ENCODE results near the gene AVP. TPM values are rescaled to one million over a fixed set of nuclear protein-coding genes. Genes with fewer than 3 reads are reported as not detected.
"Not testable (repeated sequence)": the region's sequence is repeated elsewhere in the genome, so short reads cannot be mapped to it uniquely, and the experiment has no call there.

AVP gene
- total RNA-seq, 1 experiment from 2014 or later: not detected

- no peaks in the 10 kb centered on the region for H3K36me3 ChIP-seq (ENCODE audit: control insufficient read depth, insufficient read depth, low read length)
- no peaks in the 10 kb centered on the region for H3K9me3 ChIP-seq (ENCODE audit: control insufficient read depth, insufficient read depth, low read depth, low read length)
- no peak for TF ChIP-seq POLR2AphosphoS5 (IDR thresholded peaks at IDR 0.05; ENCODE audit: low read depth, low read length)
- no peak for TF ChIP-seq REST (IDR thresholded peaks at IDR 0.05; ENCODE audit: insufficient read depth in 1 of 2, low read depth in 2 of 2, low read length in 1 of 2)
- TF ChIP-seq SIN3A (IDR thresholded peaks at IDR 0.05; ENCODE audit: borderline replicate concordance, insufficient read depth, low read depth, low read length): no peak
- TF ChIP-seq CTCF (IDR thresholded peaks at IDR 0.05): no peak
- no peak for TF ChIP-seq TCF7L2 (IDR thresholded peaks at IDR 0.05; ENCODE audit: low read depth, low read length)
- no TSS peak for BruUV-seq (replicated peaks)
- DNase-seq (ENCODE audit: low read depth, low spot score) (no peak), ATAC-seq (0 out of 2 replicates have a peak, but pooled peaks have one; percentile 17)
- CTCF ChIA-PET: no interaction called here
- H3K27me3 ChIP-seq (ENCODE audit: control insufficient read depth, insufficient read depth, low read length): no peaks in the 10 kb centered on the region
- POLR2A ChIA-PET: no interaction called here
- in situ Hi-C loops (cut with HindIII; ENCODE audit: low pct_unique_long_range_greater_than_20kb, low sequenced_read_pairs) (no loop called here), intact Hi-C loops (cut with micrococcal nuclease; ENCODE audit: unreplicated experiment) (no loop called here)
- no peak overlapping the region for H3K4me3 ChIP-seq (ENCODE audit: low read depth in 2 of 2, low read length in 2 of 2)
- no peak overlapping the region for H3K27ac ChIP-seq (ENCODE audit: low read length)
- no peaks in the 10 kb centered on the region for H3K4me1 ChIP-seq (ENCODE audit: control insufficient read depth, insufficient read depth, low read length)
These were observed 36.9 kb upstream of the AVP start for GRCh38 chr20:3121271-3121911.

GRCh38 chr20:3119044-3119443 lies 34.5 kb upstream of the AVP start:
- no peaks in the 10 kb centered on the region for H3K36me3 ChIP-seq (ENCODE audit: control insufficient read depth, insufficient read depth, low read length)
- no peaks in the 10 kb centered on the region for H3K27me3 ChIP-seq (ENCODE audit: control insufficient read depth, insufficient read depth, low read length)
- no peaks in the 10 kb centered on the region; the same call in 1 of the 2 replicates for H3K4me1 ChIP-seq (ENCODE audit: control insufficient read depth, insufficient read depth, low read length)
- intact Hi-C loops (cut with micrococcal nuclease; ENCODE audit: unreplicated experiment): loop anchor here (5.0 kb wide), 1 partner anchor 57 kb away; no protein-coding TSS in a partner anchor
- BruUV-seq (replicated peaks): no TSS peak
- ATAC-seq: no peak
- no peak for TF ChIP-seq SIN3A (IDR thresholded peaks at IDR 0.05; ENCODE audit: borderline replicate concordance, insufficient read depth, low read depth, low read length)
- no peak for TF ChIP-seq POLR2AphosphoS5 (IDR thresholded peaks at IDR 0.05; ENCODE audit: low read depth, low read length)
- no peak overlapping the region for H3K4me3 ChIP-seq (ENCODE audit: low read depth in 2 of 2, low read length in 2 of 2)
- CTCF ChIA-PET: no interaction called here
- POLR2A ChIA-PET: no interaction called here
- in situ Hi-C loops (cut with HindIII; ENCODE audit: low pct_unique_long_range_greater_than_20kb, low sequenced_read_pairs): no loop called here
- DNase-seq (ENCODE audit: low read depth, low spot score): no peak
- no peak overlapping the region for H3K27ac ChIP-seq (ENCODE audit: low read length)
- H3K9me3 ChIP-seq (ENCODE audit: control insufficient read depth, insufficient read depth, low read depth, low read length): no peaks in the 10 kb centered on the region

- H3K27me3 ChIP-seq (ENCODE audit: control insufficient read depth, insufficient read depth, low read length); H3K4me3 ChIP-seq (ENCODE audit: low read depth in 2 of 2, low read length in 2 of 2); BruUV-seq (replicated peaks); H3K9me3 ChIP-seq (ENCODE audit: control insufficient read depth, insufficient read depth, low read depth, low read length); DNase-seq (ENCODE audit: low read depth, low spot score); H3K27ac ChIP-seq (ENCODE audit: low read length); in situ Hi-C loops (cut with HindIII; ENCODE audit: low pct_unique_long_range_greater_than_20kb, low sequenced_read_pairs); POLR2A ChIA-PET; H3K36me3 ChIP-seq (ENCODE audit: control insufficient read depth, insufficient read depth, low read length); H3K4me1 ChIP-seq (ENCODE audit: control insufficient read depth, insufficient read depth, low read length); CTCF ChIA-PET: not testable (repeated sequence)
- ATAC-seq: peak; percentile 67
- intact Hi-C loops (cut with micrococcal nuclease; ENCODE audit: unreplicated experiment): loop anchor here (5.0 kb wide), 1 partner anchor 56 kb away; no protein-coding TSS in a partner anchor
These were observed 33.4 kb upstream of the AVP start for GRCh38 chr20:3117839-3118379.
